ENCODE data around the gene IRF5.
"Not testable (repeated sequence)": the region's sequence is repeated elsewhere in the genome, so short reads cannot be mapped to it uniquely, and the experiment has no call there.

The IRF5 gene

DNA sequence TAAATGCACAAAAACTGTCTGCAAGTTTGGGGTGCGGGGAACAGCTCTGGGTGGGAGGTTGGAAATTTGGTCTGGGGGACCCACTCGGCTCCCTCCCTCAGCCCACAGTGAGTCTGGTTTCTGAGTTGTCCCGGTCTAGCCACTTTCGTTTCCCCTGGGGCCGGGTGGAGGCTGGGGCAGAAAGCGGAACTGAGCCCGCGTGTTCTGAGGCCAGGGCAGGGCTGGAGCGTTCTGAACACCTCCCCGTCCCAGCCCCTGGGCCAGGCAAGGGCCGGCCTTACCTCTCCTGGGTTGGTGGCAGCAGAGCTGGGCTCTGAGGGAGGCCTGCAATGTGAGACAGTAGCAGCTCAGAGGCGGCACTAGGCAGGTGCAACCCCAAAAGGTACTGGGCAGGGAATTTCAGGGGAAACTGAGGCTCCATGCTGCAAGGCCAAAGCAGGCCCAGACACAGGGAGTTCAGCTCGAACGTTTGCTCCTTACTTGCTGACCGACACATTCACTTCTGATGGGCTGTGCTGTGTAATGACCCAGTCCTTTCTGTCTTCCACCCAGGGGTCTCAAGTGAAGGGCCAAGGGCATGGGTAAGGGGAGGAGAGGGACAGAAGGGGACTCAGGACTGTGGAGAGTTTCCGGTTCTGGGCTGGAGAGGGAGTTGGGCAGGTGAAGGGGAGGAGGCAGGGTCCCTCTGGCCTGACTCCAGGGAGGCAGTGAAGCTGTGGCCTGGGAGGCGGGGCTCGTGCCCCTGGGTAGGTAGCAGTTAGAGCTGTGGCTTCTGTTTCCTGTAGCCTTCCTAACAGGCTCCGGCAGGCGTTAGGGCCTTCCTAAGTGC is 3.0 kb downstream of the IRF5 start:
- Histone ChIP-seq H3K4me3 (ENCODE audit: severe bottlenecking) (no peak overlapping the region), H3K36me3 (ENCODE audit: low read depth) (no peaks in the 10 kb centered on the region), H3K9me3 (ENCODE audit: severe bottlenecking) (no peaks in the 10 kb centered on the region), H3K27ac (ENCODE audit: poor library complexity, severe bottlenecking) (no peak overlapping the region), H3K4me1 (ENCODE audit: insufficient read depth, poor library complexity, severe bottlenecking) (no peaks in the 10 kb centered on the region), H3K27me3 (ENCODE audit: insufficient read depth, poor library complexity, severe bottlenecking) (no peaks in the 10 kb centered on the region)
- ATAC-seq (ENCODE audit: low read depth), result no peak
- DNase-seq (ENCODE audit: low spot score), result no peak
- TF ChIP-seq, protein P1, sequence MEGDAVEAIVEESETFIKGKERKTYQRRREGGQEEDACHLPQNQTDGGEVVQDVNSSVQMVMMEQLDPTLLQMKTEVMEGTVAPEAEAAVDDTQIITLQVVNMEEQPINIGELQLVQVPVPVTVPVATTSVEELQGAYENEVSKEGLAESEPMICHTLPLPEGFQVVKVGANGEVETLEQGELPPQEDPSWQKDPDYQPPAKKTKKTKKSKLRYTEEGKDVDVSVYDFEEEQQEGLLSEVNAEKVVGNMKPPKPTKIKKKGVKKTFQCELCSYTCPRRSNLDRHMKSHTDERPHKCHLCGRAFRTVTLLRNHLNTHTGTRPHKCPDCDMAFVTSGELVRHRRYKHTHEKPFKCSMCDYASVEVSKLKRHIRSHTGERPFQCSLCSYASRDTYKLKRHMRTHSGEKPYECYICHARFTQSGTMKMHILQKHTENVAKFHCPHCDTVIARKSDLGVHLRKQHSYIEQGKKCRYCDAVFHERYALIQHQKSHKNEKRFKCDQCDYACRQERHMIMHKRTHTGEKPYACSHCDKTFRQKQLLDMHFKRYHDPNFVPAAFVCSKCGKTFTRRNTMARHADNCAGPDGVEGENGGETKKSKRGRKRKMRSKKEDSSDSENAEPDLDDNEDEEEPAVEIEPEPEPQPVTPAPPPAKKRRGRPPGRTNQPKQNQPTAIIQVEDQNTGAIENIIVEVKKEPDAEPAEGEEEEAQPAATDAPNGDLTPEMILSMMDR (IDR thresholded peaks at IDR 0.05; ENCODE audit: poor library complexity, severe bottlenecking), result no peak

DNA sequence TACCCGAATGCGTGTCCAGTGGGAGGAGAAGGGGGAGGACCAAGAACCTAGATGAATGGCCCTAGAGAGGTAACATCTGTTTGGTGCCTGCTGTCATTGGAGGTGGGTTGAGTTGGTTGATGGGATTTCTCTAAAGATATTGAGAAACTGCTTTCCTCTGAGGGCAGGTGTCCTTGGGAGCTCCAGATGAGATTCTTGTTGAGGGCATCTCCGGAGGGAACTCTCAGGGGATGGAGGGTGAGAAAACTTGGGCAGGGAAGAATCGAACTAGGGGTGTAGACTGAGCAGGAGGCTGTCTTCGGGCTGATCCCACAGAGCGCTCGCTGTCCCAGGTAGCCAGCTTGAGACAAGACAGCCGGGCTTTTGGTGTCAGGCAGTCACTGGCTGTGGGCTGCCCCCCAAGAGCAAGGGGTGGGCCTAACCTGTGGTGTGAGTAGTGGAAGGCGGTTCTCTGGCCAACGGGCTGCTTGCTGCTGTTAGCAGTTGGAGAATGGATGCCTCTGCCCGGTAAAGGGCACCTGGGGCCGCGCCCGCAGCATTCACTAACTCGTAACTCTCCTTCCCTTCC is 3.7 kb downstream of the IRF5 start:
- Histone ChIP-seq H3K4me3 (ENCODE audit: severe bottlenecking) (no peak overlapping the region), H3K36me3 (ENCODE audit: low read depth) (no peaks in the 10 kb centered on the region), H3K27ac (ENCODE audit: poor library complexity, severe bottlenecking) (no peak overlapping the region), H3K4me1 (ENCODE audit: insufficient read depth, poor library complexity, severe bottlenecking) (no peaks in the 10 kb centered on the region), H3K27me3 (ENCODE audit: insufficient read depth, poor library complexity, severe bottlenecking) (no peaks in the 10 kb centered on the region), H3K9me3 (ENCODE audit: severe bottlenecking) (no peaks in the 10 kb centered on the region)
- TF ChIP-seq, protein P1 (IDR thresholded peaks at IDR 0.05; ENCODE audit: poor library complexity, severe bottlenecking), result no peak
- ATAC-seq (ENCODE audit: low read depth) (no peak), DNase-seq (ENCODE audit: low spot score) (no peak)

DNA sequence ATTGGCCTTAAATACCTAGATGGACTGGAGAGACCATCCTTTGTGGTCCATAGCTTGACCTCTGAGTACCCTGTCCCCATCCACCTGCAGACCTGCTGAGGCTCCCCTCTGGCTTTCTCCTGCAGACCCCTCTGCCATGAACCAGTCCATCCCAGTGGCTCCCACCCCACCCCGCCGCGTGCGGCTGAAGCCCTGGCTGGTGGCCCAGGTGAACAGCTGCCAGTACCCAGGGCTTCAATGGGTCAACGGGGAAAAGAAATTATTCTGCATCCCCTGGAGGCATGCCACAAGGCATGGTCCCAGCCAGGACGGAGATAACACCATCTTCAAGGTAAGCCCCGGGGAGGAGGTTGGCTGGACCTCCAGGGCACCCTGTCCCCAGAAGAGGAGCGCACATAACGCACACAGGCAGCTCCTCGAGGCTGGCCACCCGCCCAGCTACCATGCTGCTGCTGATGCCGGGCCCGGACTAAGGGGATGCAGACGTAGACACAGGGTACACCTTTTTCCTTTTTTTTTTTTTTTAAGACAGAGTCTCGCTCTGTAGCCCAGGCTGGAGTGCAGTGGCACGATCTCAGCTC is 4.3 kb downstream of the IRF5 start:
- TF ChIP-seq, protein P1 (IDR thresholded peaks at IDR 0.05; ENCODE audit: poor library complexity, severe bottlenecking), result no peak
- H3K9me3 ChIP-seq (ENCODE audit: severe bottlenecking), result no peaks in the 10 kb centered on the region
- H3K27me3 ChIP-seq (ENCODE audit: insufficient read depth, poor library complexity, severe bottlenecking), result no peaks in the 10 kb centered on the region
- no peak for ATAC-seq (ENCODE audit: low read depth)
- H3K36me3 ChIP-seq (ENCODE audit: low read depth), result no peaks in the 10 kb centered on the region
- no peak for DNase-seq (ENCODE audit: low spot score)
- no peaks in the 10 kb centered on the region for H3K4me1 ChIP-seq (ENCODE audit: insufficient read depth, poor library complexity, severe bottlenecking)
- no peak overlapping the region for H3K27ac ChIP-seq (ENCODE audit: poor library complexity, severe bottlenecking)
- no peak overlapping the region for H3K4me3 ChIP-seq (ENCODE audit: severe bottlenecking)

DNA sequence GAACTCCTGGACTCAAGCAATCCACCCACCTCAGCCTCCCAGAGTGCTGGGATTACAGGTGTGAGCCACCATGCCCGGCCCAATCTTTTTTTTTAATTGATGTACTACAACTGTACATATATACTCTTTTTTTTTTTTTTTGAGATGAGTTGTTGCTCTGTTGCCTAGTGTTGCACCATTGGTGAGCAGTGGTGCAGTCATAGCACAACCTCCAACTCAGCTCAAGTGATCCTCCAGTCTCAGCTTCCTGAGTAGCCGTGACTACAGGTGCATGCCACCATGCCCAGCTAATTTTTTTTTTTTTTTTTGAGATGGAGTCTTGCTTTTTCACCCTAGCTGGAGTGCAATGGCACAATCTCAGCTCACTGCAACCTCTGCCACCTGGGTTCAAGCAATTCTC is 5.5 kb downstream of the IRF5 start:
- H3K27ac ChIP-seq (ENCODE audit: poor library complexity, severe bottlenecking); H3K36me3 ChIP-seq (ENCODE audit: low read depth); DNase-seq (ENCODE audit: low spot score); ATAC-seq (ENCODE audit: low read depth); H3K27me3 ChIP-seq (ENCODE audit: insufficient read depth, poor library complexity, severe bottlenecking); H3K4me3 ChIP-seq (ENCODE audit: severe bottlenecking); H3K4me1 ChIP-seq (ENCODE audit: insufficient read depth, poor library complexity, severe bottlenecking); H3K9me3 ChIP-seq (ENCODE audit: severe bottlenecking): not testable (repeated sequence)

DNA sequence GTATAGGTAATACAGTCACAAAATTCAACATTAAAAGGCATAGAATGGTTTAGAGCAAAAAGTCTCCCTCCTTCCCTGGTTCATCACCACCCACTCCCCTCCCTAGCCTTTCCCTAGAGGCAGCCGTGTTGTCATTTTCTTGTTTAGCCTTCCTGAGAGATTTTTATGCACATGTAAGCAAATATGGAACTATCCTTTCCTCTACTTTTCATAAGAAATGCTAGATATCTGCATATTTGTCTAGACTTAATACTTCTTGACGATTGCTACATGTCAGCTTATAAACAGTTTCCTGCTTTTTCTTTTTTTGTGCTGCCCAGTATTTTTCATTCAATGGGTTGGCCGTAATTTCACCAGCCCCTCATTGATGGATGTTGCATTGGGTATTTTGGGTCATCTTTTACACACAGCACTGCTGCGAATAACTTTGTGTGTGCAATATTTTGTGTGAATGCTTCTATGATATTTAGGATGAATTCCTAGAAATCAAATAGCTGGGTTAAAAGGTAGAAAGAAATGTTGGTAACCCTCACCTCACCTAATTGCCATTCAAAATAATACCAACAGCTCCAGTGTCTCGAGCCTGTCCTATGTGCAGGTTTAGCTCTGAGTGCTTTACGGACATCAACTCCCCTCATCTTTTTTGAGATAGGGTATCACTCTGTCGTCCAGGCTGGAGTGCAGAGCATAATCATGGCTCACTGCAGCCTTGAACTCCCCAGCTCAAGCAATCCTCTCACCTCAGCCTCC is 6.9 kb downstream of the IRF5 start:
- H3K27ac ChIP-seq (ENCODE audit: poor library complexity, severe bottlenecking), result no peak overlapping the region
- no peaks in the 10 kb centered on the region for H3K27me3 ChIP-seq (ENCODE audit: insufficient read depth, poor library complexity, severe bottlenecking)
- H3K36me3 ChIP-seq (ENCODE audit: low read depth), result peaks cover 6% of the 10 kb centered on the region
- no peaks in the 10 kb centered on the region for H3K9me3 ChIP-seq (ENCODE audit: severe bottlenecking)
- ATAC-seq (ENCODE audit: low read depth), result no peak
- H3K4me1 ChIP-seq (ENCODE audit: insufficient read depth, poor library complexity, severe bottlenecking), result no peaks in the 10 kb centered on the region
- no peak overlapping the region for H3K4me3 ChIP-seq (ENCODE audit: severe bottlenecking)
- no peak for DNase-seq (ENCODE audit: low spot score)
- TF ChIP-seq, protein P1 (IDR thresholded peaks at IDR 0.05; ENCODE audit: poor library complexity, severe bottlenecking), result no peak

All from RWPE2 (cell line).